ENCODE measurements around the gene UAP1. TPM values are rescaled to one million over a fixed set of nuclear protein-coding genes. Genes with fewer than 3 reads are reported as not detected.

The UAP1 gene
- total RNA-seq, 2 donors from 2014 or later: 36.4 to 39.4 TPM

DNA sequence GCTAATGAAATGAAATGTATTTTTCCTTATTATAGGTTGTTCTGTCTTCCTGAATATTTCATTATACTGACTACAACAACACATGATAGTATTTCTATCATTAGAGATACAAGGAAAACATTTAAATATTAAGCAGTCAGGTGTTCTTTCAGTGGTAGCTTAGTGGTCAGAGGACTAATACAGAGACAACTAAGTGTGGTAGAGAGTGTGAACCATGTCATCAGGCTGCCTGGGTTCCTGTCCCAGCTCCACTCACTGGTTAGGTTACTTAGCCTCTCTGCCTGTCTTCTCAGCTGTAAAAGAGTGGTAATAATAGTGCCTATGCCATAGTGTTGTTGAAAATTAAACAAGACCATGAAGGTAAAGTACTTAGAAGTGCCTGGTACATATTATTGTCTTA lies 3.9 kb downstream of the UAP1 start:
- no peaks in the 10 kb centered on the region for H3K27me3 ChIP-seq (ENCODE audit: control insufficient read depth, insufficient read depth, low read length, poor library complexity, severe bottlenecking)
- H3K9me3 Mint-ChIP-seq: no peaks in the 10 kb centered on the region
- H3K9ac ChIP-seq (ENCODE audit: extremely low read depth, low read length, poor library complexity, severe bottlenecking): no peak overlapping the region
- H3K4me1 Mint-ChIP-seq: peaks cover 29% of the 10 kb centered on the region
- no peaks in the 10 kb centered on the region for H3K27me3 Mint-ChIP-seq (ENCODE audit: insufficient read depth)
- H3K36me3 Mint-ChIP-seq (ENCODE audit: low read depth): peaks cover 20% of the 10 kb centered on the region
- no peak for DNase-seq
- no peak overlapping the region for H3K4me3 Mint-ChIP-seq
- no peak overlapping the region for H3K27ac Mint-ChIP-seq
- no peak overlapping the region for H3K4me3 ChIP-seq (ENCODE audit: low read length)
- no peak overlapping the region for H3K27ac ChIP-seq (ENCODE audit: low read depth, low read length)
- H3K9me3 ChIP-seq (ENCODE audit: control insufficient read depth, low read length): no peaks in the 10 kb centered on the region
- H3K36me3 ChIP-seq (ENCODE audit: control insufficient read depth, insufficient read depth, low read length): peaks cover 14% of the 10 kb centered on the region
- no peaks in the 10 kb centered on the region for H3K4me1 ChIP-seq (ENCODE audit: control insufficient read depth, insufficient read depth, low read length)
- TF ChIP-seq, protein P1, sequence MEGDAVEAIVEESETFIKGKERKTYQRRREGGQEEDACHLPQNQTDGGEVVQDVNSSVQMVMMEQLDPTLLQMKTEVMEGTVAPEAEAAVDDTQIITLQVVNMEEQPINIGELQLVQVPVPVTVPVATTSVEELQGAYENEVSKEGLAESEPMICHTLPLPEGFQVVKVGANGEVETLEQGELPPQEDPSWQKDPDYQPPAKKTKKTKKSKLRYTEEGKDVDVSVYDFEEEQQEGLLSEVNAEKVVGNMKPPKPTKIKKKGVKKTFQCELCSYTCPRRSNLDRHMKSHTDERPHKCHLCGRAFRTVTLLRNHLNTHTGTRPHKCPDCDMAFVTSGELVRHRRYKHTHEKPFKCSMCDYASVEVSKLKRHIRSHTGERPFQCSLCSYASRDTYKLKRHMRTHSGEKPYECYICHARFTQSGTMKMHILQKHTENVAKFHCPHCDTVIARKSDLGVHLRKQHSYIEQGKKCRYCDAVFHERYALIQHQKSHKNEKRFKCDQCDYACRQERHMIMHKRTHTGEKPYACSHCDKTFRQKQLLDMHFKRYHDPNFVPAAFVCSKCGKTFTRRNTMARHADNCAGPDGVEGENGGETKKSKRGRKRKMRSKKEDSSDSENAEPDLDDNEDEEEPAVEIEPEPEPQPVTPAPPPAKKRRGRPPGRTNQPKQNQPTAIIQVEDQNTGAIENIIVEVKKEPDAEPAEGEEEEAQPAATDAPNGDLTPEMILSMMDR (conservative IDR thresholded peaks at IDR 0.05): no peak

GRCh38 chr1:162566870-162567269 lies 5.3 kb downstream of the UAP1 start:
- peaks cover 20% of the 10 kb centered on the region for H3K36me3 Mint-ChIP-seq (ENCODE audit: low read depth)
- H3K9ac ChIP-seq (ENCODE audit: extremely low read depth, low read length, poor library complexity, severe bottlenecking): no peak overlapping the region
- H3K27ac ChIP-seq (ENCODE audit: low read depth, low read length): no peak overlapping the region
- no peak overlapping the region for H3K4me3 ChIP-seq (ENCODE audit: low read length)
- no peak overlapping the region for H3K27ac Mint-ChIP-seq
- WGBS, 2 experiments (ENCODE audit: insufficient coverage in 1 of 2, insufficient read length in 1 of 2): 86% methylated on average over 1 of the region's 1 CpG
- no peaks in the 10 kb centered on the region for H3K9me3 ChIP-seq (ENCODE audit: control insufficient read depth, low read length)
- H3K4me1 Mint-ChIP-seq: peaks cover 34% of the 10 kb centered on the region
- DNase-seq: no peak
- H3K27me3 ChIP-seq (ENCODE audit: control insufficient read depth, insufficient read depth, low read length, poor library complexity, severe bottlenecking): no peaks in the 10 kb centered on the region
- TF ChIP-seq, protein P1 (conservative IDR thresholded peaks at IDR 0.05): no peak
- H3K9me3 Mint-ChIP-seq: no peaks in the 10 kb centered on the region
- H3K36me3 ChIP-seq (ENCODE audit: control insufficient read depth, insufficient read depth, low read length): peaks cover 14% of the 10 kb centered on the region
- H3K27me3 Mint-ChIP-seq (ENCODE audit: insufficient read depth): no peaks in the 10 kb centered on the region
- H3K4me3 Mint-ChIP-seq: no peak overlapping the region
- H3K4me1 ChIP-seq (ENCODE audit: control insufficient read depth, insufficient read depth, low read length): peaks cover 5% of the 10 kb centered on the region

DNA sequence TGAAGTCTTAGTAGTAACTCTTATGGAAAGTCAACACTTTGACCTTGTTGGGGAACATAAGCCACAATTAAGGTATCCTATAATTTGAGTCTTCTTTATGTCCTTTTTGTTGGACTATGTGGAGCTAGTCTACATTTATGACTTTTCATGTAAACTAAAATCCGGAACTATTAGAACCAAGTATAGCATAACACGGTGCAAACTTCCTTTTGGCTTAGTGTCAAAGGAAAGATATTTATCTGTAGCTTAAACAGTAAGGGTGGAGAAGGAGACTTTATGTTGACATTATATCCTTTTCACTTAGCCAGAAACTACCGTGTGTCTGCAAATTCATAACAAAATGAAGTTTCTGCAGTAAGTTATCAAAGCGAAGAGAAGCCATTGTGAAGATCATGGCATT lies 7.3 kb downstream of the UAP1 start:
- H3K27ac ChIP-seq (ENCODE audit: low read depth, low read length): no peak overlapping the region
- no peak overlapping the region for H3K4me3 ChIP-seq (ENCODE audit: low read length)
- H3K4me1 ChIP-seq (ENCODE audit: control insufficient read depth, insufficient read depth, low read length): peaks cover 7% of the 10 kb centered on the region
- Mint-ChIP-seq H3K4me1 (peaks cover 26% of the 10 kb centered on the region), H3K4me3 (no peak overlapping the region), H3K9me3 (no peaks in the 10 kb centered on the region), H3K27ac (no peak overlapping the region), H3K27me3 (ENCODE audit: insufficient read depth) (no peaks in the 10 kb centered on the region), H3K36me3 (ENCODE audit: low read depth) (peaks cover 20% of the 10 kb centered on the region)
- no peak overlapping the region for H3K9ac ChIP-seq (ENCODE audit: extremely low read depth, low read length, poor library complexity, severe bottlenecking)
- H3K9me3 ChIP-seq (ENCODE audit: control insufficient read depth, low read length): no peaks in the 10 kb centered on the region
- H3K36me3 ChIP-seq (ENCODE audit: control insufficient read depth, insufficient read depth, low read length): peaks cover 14% of the 10 kb centered on the region
- DNase-seq: no peak
- H3K27me3 ChIP-seq (ENCODE audit: control insufficient read depth, insufficient read depth, low read length, poor library complexity, severe bottlenecking): no peaks in the 10 kb centered on the region
- TF ChIP-seq, protein P1 (conservative IDR thresholded peaks at IDR 0.05): no peak
- 90 to 93% methylated on average over 2 to 4 of the region's 4 CpGs for WGBS, 2 experiments (ENCODE audit: insufficient coverage in 1 of 2, insufficient read length in 1 of 2)

Measured in endodermal cell (in vitro differentiated cells).